ENCODE results near the gene REEP6. TPM values are rescaled to one million over a fixed set of nuclear protein-coding genes. Genes with fewer than 3 reads are reported as not detected.
A peak's percentile ranks its signal among the peaks of the same experiment; 100 is the strongest.

Gene REEP6
- total and polyA plus RNA-seq, 2 of the 4 experiments (the other 2 are of a cell fraction): 1.3 to 2.2 TPM

DNA sequence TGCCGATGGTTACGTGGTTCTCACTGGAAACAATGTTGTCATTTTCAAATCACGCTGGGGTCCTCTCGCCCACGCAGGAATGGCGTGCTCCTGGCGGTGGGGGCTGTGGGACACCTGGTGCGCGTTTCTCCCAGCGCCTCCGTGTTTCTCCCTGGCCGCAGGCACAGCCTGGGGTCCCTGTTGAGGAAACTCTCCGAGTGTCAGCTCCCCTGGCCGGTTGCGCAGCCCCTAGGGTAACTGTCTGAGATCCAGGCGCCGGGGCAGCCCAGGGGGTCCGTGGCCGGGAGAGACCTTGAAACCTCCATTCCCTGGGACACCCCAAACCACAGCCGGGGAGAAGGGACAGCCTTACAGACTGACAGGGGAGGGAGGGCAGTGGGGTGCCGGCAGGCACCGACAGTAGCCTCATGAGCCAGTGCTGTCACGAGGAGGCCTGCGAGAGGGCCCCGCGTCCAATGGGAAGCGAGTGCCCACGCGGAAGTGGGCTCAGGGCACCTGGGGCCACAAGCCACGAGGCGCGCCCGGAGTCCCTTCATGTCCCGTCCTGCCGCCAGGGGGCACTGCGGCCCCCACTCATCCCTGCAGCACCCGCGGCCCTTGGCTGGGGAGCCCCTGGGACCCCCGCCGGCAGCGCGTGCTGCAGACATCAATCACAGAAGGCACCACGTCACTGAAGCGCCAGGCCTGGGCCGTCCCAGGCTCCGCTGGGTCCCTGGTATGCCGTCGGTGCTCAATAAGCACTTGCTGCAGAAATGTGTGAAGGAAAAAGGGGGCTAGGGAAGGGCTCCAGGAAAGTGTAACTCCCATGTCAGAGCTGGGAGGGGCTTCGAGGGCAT, 12.3 kb downstream of the REEP6 start (continued):
- peak; percentile 72 for TF ChIP-seq USF2 (IDR thresholded peaks at IDR 0.05; ENCODE audit: low read depth, low read length)

- Histone ChIP-seq H3K27ac (ENCODE audit: insufficient read depth, low read length) (no peak overlapping the region), H3K27me3 (ENCODE audit: control insufficient read depth, insufficient read depth, low read length) (peaks cover 7% of the 10 kb centered on the region; the same call in 1 of the 2 replicates), H4K20me1 (ENCODE audit: insufficient read depth, low read length) (no peaks in the 10 kb centered on the region; the same call in 1 of the 2 replicates), H3K4me2 (ENCODE audit: low read depth, low read length) (no peak overlapping the region; the same call in 1 of the 2 replicates), H3K4me1 (ENCODE audit: control insufficient read depth, insufficient read depth, low read length) (peaks cover 5% of the 10 kb centered on the region), H3K4me3 (ENCODE audit: insufficient read depth, low read depth, low read length) (no peak overlapping the region), H2AK5ac (ENCODE audit: low read depth, low read length) (no peak overlapping the region), H3K9me1 (ENCODE audit: insufficient read depth, low read length) (no peaks in the 10 kb centered on the region; the same call in 1 of the 2 replicates), H4K5ac (ENCODE audit: low read depth, low read length) (no peak overlapping the region; the same call in 1 of the 2 replicates), H2BK20ac (ENCODE audit: low read depth, low read length) (no peak overlapping the region), H3K36me3 (ENCODE audit: control insufficient read depth, insufficient read depth, low read length) (peaks cover 8% of the 10 kb centered on the region), H3K79me1 (ENCODE audit: low read depth in 1 of 2, low read length in 2 of 2) (no peaks in the 10 kb centered on the region), H3K9me3 (ENCODE audit: control insufficient read depth, insufficient read depth, low read length) (no peaks in the 10 kb centered on the region), H2BK5ac (ENCODE audit: low read depth, low read length, poor library complexity, severe bottlenecking) (no peak overlapping the region), H3K4ac (ENCODE audit: low read depth, low read length) (no peak overlapping the region), H3K23ac (ENCODE audit: low read depth, low read length) (no peak overlapping the region), H2BK15ac (ENCODE audit: low read depth, low read length) (no peak overlapping the region), H3K18ac (ENCODE audit: low read depth, low read length) (no peak overlapping the region), H4K91ac (ENCODE audit: insufficient read depth, low read depth, low read length) (no peak overlapping the region), H2AK9ac (replicated peaks; ENCODE audit: low read depth, low read length, poor library complexity) (peak overlapping the region; percentile 76), H3K14ac (replicated peaks; ENCODE audit: low read depth, low read length) (no peak overlapping the region), H2AFZ (replicated peaks; ENCODE audit: low read length, poor library complexity) (peak overlapping the region; percentile 71), H2BK120ac (ENCODE audit: low read depth, low read length) (no peak overlapping the region), H4K8ac (ENCODE audit: low read depth in 2 of 2, low read length in 2 of 2) (peak overlapping the region; percentile 19 to 35; a peak in 1 of 4 replicates), H3K56ac (ENCODE audit: extremely low read depth, insufficient read depth, low read length) (no peak overlapping the region), H3K9ac (ENCODE audit: low read depth, low read length) (no peak overlapping the region)
- DNase-seq: no peak
- in situ Hi-C loops (cut with MboI; ENCODE audit: low sequenced_read_pairs): no loop called here
- BruUV-seq (replicated peaks): no TSS peak
- CTCF ChIA-PET: no interaction called here
- intact Hi-C loops (cut with micrococcal nuclease): no loop called here
- 64% methylated on average over 7 of the region's 23 CpGs; no CpG with 5 or more reads in 1 of the 2 experiments for WGBS, 2 experiments (ENCODE audit: extremely low coverage in 2 of 2, insufficient read length in 1 of 2)
- POLR2A ChIA-PET (ENCODE audit: unreplicated experiment): no interaction called here
- dilution Hi-C loops (cut with HindIII; ENCODE audit: low sequenced_read_pairs, unreplicated experiment): no loop called here
- no peak for ATAC-seq (ENCODE audit: low read depth)
- no peak for TF ChIP-seq FOS (IDR thresholded peaks at IDR 0.05; ENCODE audit: low read depth, low read length)
- TF ChIP-seq CEBPB (IDR thresholded peaks at IDR 0.05; ENCODE audit: low read depth, low read length): no peak
- TF ChIP-seq, protein P1, sequence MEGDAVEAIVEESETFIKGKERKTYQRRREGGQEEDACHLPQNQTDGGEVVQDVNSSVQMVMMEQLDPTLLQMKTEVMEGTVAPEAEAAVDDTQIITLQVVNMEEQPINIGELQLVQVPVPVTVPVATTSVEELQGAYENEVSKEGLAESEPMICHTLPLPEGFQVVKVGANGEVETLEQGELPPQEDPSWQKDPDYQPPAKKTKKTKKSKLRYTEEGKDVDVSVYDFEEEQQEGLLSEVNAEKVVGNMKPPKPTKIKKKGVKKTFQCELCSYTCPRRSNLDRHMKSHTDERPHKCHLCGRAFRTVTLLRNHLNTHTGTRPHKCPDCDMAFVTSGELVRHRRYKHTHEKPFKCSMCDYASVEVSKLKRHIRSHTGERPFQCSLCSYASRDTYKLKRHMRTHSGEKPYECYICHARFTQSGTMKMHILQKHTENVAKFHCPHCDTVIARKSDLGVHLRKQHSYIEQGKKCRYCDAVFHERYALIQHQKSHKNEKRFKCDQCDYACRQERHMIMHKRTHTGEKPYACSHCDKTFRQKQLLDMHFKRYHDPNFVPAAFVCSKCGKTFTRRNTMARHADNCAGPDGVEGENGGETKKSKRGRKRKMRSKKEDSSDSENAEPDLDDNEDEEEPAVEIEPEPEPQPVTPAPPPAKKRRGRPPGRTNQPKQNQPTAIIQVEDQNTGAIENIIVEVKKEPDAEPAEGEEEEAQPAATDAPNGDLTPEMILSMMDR (conservative IDR thresholded peaks at IDR 0.05; ENCODE audit: low read depth, low read length): no peak
- no peak for TF ChIP-seq POLR2A (IDR thresholded peaks at IDR 0.05; ENCODE audit: low read depth, low read length)
- no peak for TF ChIP-seq RAD21 (IDR thresholded peaks at IDR 0.05; ENCODE audit: low read length)
- no peak for TF ChIP-seq RFX5 (IDR thresholded peaks at IDR 0.05; ENCODE audit: low read depth, low read length)
- no peak for TF ChIP-seq NFE2L2 (IDR thresholded peaks at IDR 0.05; ENCODE audit: low read depth, low read length)
- TF ChIP-seq MAZ (IDR thresholded peaks at IDR 0.05; ENCODE audit: borderline replicate concordance, low read depth, low read length): no peak
- no peak for TF ChIP-seq USF2 (IDR thresholded peaks at IDR 0.05; ENCODE audit: low read depth, low read length)
- TF ChIP-seq BHLHE40 (IDR thresholded peaks at IDR 0.05; ENCODE audit: low read depth, low read length): no peak
- TF ChIP-seq MXI1 (IDR thresholded peaks at IDR 0.05; ENCODE audit: borderline replicate concordance, low read depth, low read length): no peak
Measured at GRCh38 chr19:1503925-1504773, 13.2 kb downstream of the REEP6 start.
